Liver (tissue), 3 donors: ENCODE measurements around the gene SLC39A3.

Experiments used
- ATF3 ChIP-seq: IDR thresholded peaks from 2 replicates; pipeline ENCODE4 v1.6.1; 2016; ENCODE audit warnings: antibody characterized with exemption
- CTCF ChIP-seq: fragments of 150-350 bp; IDR thresholded peaks from 2 replicates; pipeline ENCODE4 v1.5.1; 2017; ENCODE audit warnings: improper control_type of control experiment, low read depth, low read length; ENCODE audit not compliant: missing input control
- EGR1 ChIP-seq, 2 donors: IDR thresholded peaks; 2 replicates each; pipeline ENCODE4 v1.6.1; 2016 to 2018; ENCODE audit warnings: antibody characterized with exemption in 2 of 2, low read depth in 2 of 2
- GABPA ChIP-seq, 2 donors: IDR thresholded peaks in 1 of 2; conservative IDR thresholded peaks in 1 of 2; 2 replicates each; pipeline ENCODE4 v1.6.1; 2016; ENCODE audit warnings: antibody characterized with exemption in 2 of 2, mild to moderate bottlenecking in 1 of 2, moderate library complexity in 1 of 2
- HNF4A ChIP-seq, 2 donors: conservative IDR thresholded peaks; 2 replicates each; pipeline ENCODE4 v1.6.1; 2016; ENCODE audit warnings: antibody characterized with exemption in 2 of 2, mild to moderate bottlenecking in 2 of 2
- JUND ChIP-seq, 2 donors: IDR thresholded peaks; 2 replicates each; pipeline ENCODE4 v1.6.1; 2016; ENCODE audit warnings: antibody characterized with exemption in 2 of 2
- MAX ChIP-seq: IDR thresholded peaks from 2 replicates; pipeline ENCODE4 v1.6.1; 2016; ENCODE audit warnings: antibody characterized with exemption
- NR2F2 ChIP-seq: IDR thresholded peaks from 2 replicates; pipeline ENCODE4 v1.6.1; 2016; ENCODE audit warnings: antibody characterized with exemption
- RAD21 ChIP-seq, 2 donors: IDR thresholded peaks; 2 replicates each; pipeline ENCODE4 v1.6.1; 2016; ENCODE audit warnings: antibody characterized with exemption in 2 of 2, mild to moderate bottlenecking in 2 of 2
- REST ChIP-seq: IDR thresholded peaks from 2 replicates; pipeline ENCODE4 v1.6.1; 2016; ENCODE audit warnings: antibody characterized with exemption, mild to moderate bottlenecking
- SP1 ChIP-seq: IDR thresholded peaks from 2 replicates; pipeline ENCODE4 v1.6.1; 2018; ENCODE audit warnings: antibody characterized with exemption, mild to moderate bottlenecking
- TAF1 ChIP-seq: conservative IDR thresholded peaks from 2 replicates; pipeline ENCODE4 v1.6.1; 2016; ENCODE audit warnings: antibody characterized with exemption, mild to moderate bottlenecking
- YY1 ChIP-seq: IDR thresholded peaks from 2 replicates; pipeline ENCODE4 v1.6.1; 2016; ENCODE audit warnings: antibody characterized with exemption, mild to moderate bottlenecking
- ZBTB33 ChIP-seq: IDR thresholded peaks from 2 replicates; pipeline ENCODE4 v1.6.1; 2016; ENCODE audit warnings: antibody characterized with exemption
- donor health status: healthy.
- donor health status: healthy.

GRCh38 chr19:2736550-2737190 is 3.1 kb downstream of the SLC39A3 start:
- TF ChIP-seq CTCF (no peak), RAD21 (IDR thresholded peaks at IDR 0.05) (no peak), YY1 (no peak), EGR1 (IDR thresholded peaks at IDR 0.05; ENCODE audit: low read depth in 2 of 2) (no peak), JUND (IDR thresholded peaks at IDR 0.05) (no peak), GABPA (IDR thresholded peaks at IDR 0.05 in 1 of 2, conservative IDR thresholded peaks at IDR 0.05 in 1 of 2) (no peak), MAX (no peak), REST (no peak), ZBTB33 (no peak), ATF3 (no peak), TAF1 (no peak), SP1 (no peak), NR2F2 (no peak), HNF4A (conservative IDR thresholded peaks at IDR 0.05) (no peak)
